Upper lobe of left lung (tissue), 6 donors: ENCODE data around the gene VSX2. TPM values are rescaled to one million over a fixed set of nuclear protein-coding genes. Genes with fewer than 3 reads are reported as not detected.

Experiments used
- ATAC-seq, 2 donors: fragments of 200-7000 bp; cut with Tn5 transposase; one replicate each; pipeline ENCODE4 v1.9.1; 2022; ENCODE audit warnings: mild to moderate bottlenecking in 2 of 2, moderate library complexity in 2 of 2; ENCODE audit not compliant: low FRiP score in 2 of 2
- DNase-seq, 2 donors: peaks; one replicate each; pipeline ENCODE4 v3.0.0-alpha.2; 2019 to 2020
- H3K27ac ChIP-seq, 4 donors: fragments of 200-600 bp; sonication (generic); one replicate each; pipeline ENCODE4 v1.5.1; 2016 to 2019
- H3K27me3 ChIP-seq, 4 donors: fragments of 200-600 bp; sonication (generic); one replicate each; pipeline ENCODE4 v1.5.1; 2017 to 2019
- H3K36me3 ChIP-seq, 4 donors: fragments of 200-600 bp; sonication (generic); one replicate each; pipeline ENCODE4 v1.5.1; 2016 to 2019
- H3K4me1 ChIP-seq, 4 donors: fragments of 200-600 bp; sonication (generic); one replicate each; pipeline ENCODE4 v1.5.1; 2018 to 2019
- H3K4me3 ChIP-seq, 4 donors: fragments of 200-600 bp; sonication (generic); one replicate each; pipeline ENCODE4 v1.5.1; 2017 to 2019; ENCODE audit warnings: mild to moderate bottlenecking in 2 of 4, moderate library complexity in 1 of 4
- H3K9me3 ChIP-seq, 4 donors: fragments of 200-600 bp; sonication (generic); one replicate each; pipeline ENCODE4 v1.5.1; 2018 to 2019
- EP300 ChIP-seq, 4 donors: sonication (generic); formaldehyde crosslinking; IDR thresholded peaks; one replicate each; pipeline ENCODE4 v1.5.1; 2017; ENCODE audit warnings: antibody characterized with exemption in 4 of 4, control low read depth in 2 of 4
- POLR2A ChIP-seq, 4 donors: fragments of 450-650 bp; IDR thresholded peaks; one replicate each; pipeline ENCODE4 v1.5.1; 2016 to 2017; ENCODE audit warnings: antibody characterized with exemption in 4 of 4, mild to moderate bottlenecking in 2 of 4
- POLR2AphosphoS5 ChIP-seq, 2 donors: sonication (generic); formaldehyde crosslinking; IDR thresholded peaks; one replicate each; pipeline ENCODE4 v1.5.1; 2017; ENCODE audit warnings: antibody characterized with exemption in 2 of 2
- whole genome bisulfite sequencing, 2 donors: methylation state at CpG; one replicate each; pipeline ENCODE4 v1.1.5; 2017 to 2018; 5-methylcytosine and 5-hydroxymethylcytosine counted together
- total RNA-seq, 6 donors: library from RNA; depleted of rRNA in 4 of 6; stranded (reverse); fragments of >200 nt in 4 of 6; gene quantifications; one replicate each; pipeline versions ENCODE4 v1.1.0 to v1.2.1, GENCODE V29; 2016 to 2021
- TF ChIP-seq, protein P1 (sequence below), 6 experiments: fragments of 450-650 bp in 4 of 6; fragments of 200-600 bp in 2 of 6; sonication (generic) in 2 of 6; IDR thresholded peaks; one replicate each; pipeline ENCODE4 v1.5.1; 2016 to 2019; ENCODE audit warnings: antibody characterized with exemption in 6 of 6
- donor health status: DM: no; HTN: no; CAD: no; lungs with moderate emphysema.
- donor health status: DM: no; HTN: yes; CAD: no; lungs with severe emphysema.

The VSX2 gene
- total RNA-seq, 6 donors from 2014 or later, result 0.30 TPM; not detected in 5

DNA sequence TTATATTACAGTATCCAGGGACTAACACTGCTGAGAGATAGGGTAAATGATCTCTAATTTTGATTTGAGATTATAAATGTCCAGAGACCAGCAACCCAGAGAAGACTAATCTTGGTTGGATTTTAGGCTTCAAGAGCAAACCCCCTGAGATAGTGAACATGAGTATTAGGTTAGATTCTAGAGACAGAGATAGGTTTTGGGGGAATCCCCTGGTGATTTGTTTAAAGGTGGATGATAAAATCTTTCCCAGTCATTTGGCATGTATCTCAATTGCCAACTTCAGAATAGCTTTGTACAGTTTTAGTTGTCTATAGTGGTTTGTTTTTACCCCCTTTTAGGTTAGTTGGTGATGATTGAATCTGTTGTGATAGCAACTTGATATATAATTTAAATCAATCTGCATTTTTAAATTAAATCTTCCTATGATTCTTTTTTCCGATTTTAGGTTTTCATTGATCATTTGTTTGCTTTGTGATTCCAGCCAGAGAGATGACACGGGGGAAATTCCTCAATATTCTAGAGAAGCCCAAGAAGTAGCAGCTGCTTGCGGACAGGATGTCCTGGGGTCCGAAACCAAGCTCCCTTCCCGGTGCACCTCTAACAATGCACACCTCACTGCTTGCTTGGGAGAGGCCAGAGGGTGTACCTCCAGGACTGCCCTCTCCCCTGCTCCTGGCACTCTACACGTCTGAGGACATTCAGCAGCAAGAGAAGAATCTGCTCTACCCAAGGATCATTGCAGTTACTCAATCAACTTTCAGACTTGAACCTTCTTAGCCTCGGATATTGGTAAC, 40.6 kb upstream of the VSX2 start:
- ATAC-seq (no peak), DNase-seq (no peak)
- TF ChIP-seq POLR2AphosphoS5 (IDR thresholded peaks at IDR 0.05) (no peak), POLR2A (IDR thresholded peaks at IDR 0.05) (no peak), EP300 (IDR thresholded peaks at IDR 0.05) (no peak)
- TF ChIP-seq, protein P1, sequence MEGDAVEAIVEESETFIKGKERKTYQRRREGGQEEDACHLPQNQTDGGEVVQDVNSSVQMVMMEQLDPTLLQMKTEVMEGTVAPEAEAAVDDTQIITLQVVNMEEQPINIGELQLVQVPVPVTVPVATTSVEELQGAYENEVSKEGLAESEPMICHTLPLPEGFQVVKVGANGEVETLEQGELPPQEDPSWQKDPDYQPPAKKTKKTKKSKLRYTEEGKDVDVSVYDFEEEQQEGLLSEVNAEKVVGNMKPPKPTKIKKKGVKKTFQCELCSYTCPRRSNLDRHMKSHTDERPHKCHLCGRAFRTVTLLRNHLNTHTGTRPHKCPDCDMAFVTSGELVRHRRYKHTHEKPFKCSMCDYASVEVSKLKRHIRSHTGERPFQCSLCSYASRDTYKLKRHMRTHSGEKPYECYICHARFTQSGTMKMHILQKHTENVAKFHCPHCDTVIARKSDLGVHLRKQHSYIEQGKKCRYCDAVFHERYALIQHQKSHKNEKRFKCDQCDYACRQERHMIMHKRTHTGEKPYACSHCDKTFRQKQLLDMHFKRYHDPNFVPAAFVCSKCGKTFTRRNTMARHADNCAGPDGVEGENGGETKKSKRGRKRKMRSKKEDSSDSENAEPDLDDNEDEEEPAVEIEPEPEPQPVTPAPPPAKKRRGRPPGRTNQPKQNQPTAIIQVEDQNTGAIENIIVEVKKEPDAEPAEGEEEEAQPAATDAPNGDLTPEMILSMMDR (IDR thresholded peaks at IDR 0.05), result no peak
- 95 to 97% methylated on average over 7 of the region's 7 CpGs for WGBS, 2 donors
- Histone ChIP-seq H3K4me1 (no peaks in the 10 kb centered on the region), H3K27ac (no peak overlapping the region), H3K36me3 (peaks cover 0 to 28% (median 6%) of the 10 kb centered on the region in 4 donors), H3K4me3 (no peak overlapping the region), H3K27me3 (no peaks in the 10 kb centered on the region), H3K9me3 (no peaks in the 10 kb centered on the region)

DNA sequence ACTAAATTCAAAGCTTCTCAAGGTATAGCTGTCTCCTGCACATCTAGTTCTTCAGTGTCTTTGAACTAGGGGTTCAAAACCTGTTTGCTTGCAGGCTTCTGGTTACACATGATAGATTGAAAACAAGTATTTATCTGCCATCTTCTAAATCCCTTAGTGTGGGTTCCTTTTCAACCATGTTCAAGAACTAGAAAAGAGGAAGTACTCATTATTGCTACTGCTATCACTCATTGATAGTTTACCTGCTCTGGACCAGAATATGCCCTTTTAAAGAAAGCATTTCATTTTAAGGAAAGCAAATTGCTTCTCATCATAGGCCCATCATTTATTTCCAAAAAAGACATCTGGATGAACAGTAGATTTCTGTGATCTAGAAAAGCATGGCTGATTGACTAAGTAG, 37.1 kb upstream of the VSX2 start:
- no peak for TF ChIP-seq POLR2A (IDR thresholded peaks at IDR 0.05)
- TF ChIP-seq POLR2AphosphoS5 (IDR thresholded peaks at IDR 0.05), result no peak
- TF ChIP-seq, protein P1 (IDR thresholded peaks at IDR 0.05), result no peak
- no peak for TF ChIP-seq EP300 (IDR thresholded peaks at IDR 0.05)
- Histone ChIP-seq H3K27ac (no peak overlapping the region), H3K4me1 (no peaks in the 10 kb centered on the region), H3K9me3 (no peaks in the 10 kb centered on the region), H3K27me3 (no peaks in the 10 kb centered on the region), H3K4me3 (no peak overlapping the region), H3K36me3 (peaks cover 0 to 29% (median 6%) of the 10 kb centered on the region in 4 donors)
- DNase-seq, result no peak
- no peak for ATAC-seq

DNA sequence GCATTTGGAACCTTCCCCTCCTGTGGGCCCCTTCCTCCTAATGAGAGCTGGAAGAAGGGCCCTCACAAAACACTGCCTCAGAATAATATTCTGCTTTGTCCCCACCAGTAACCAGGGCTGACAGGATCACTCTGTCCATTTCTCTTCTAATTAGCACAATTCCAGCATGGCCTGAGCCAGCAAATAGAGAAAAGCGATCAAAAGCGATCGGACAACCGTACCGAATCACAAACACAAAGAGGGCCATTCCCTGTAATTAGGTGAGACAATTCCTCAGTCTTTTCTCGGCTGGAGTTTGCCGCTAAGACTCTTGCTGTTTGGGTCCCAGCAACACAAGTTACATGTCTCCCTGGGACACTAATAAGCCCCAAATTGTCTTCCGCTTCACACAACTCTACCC, 35.6 kb upstream of the VSX2 start:
- DNase-seq (no peak), ATAC-seq (no peak)
- H3K4me1 ChIP-seq, result no peaks in the 10 kb centered on the region
- 96 to 98% methylated on average over 8 of the region's 8 CpGs for WGBS, 2 donors
- no peaks in the 10 kb centered on the region for H3K9me3 ChIP-seq
- H3K4me3 ChIP-seq, result no peak overlapping the region
- H3K27ac ChIP-seq, result no peak overlapping the region
- no peaks in the 10 kb centered on the region for H3K27me3 ChIP-seq
- TF ChIP-seq, protein P1 (IDR thresholded peaks at IDR 0.05), result no peak
- TF ChIP-seq POLR2AphosphoS5 (IDR thresholded peaks at IDR 0.05) (no peak), EP300 (IDR thresholded peaks at IDR 0.05) (no peak), POLR2A (IDR thresholded peaks at IDR 0.05) (no peak)
- H3K36me3 ChIP-seq, result peaks cover 0 to 28% (median 6%) of the 10 kb centered on the region in 4 donors

DNA sequence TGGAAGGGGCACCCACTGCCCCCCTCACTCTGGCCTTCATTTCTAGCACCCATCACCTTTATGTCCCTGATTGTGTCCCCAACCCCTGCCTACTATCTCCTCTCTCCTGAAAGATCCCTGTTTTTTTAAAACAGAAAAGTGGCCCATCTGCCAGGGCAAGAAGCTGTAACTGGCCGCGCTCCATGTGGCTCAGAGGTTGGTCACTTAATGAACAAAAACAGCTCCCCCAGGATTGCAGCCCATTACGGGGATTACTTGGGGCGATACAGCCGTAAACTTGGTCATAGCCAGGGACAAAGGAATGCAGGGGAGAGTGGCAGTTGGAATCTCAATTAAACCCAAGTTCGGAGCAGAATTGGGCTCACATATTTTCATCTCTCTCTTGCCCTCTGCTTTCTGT, 34.8 kb upstream of the VSX2 start:
- H3K4me3 ChIP-seq, result no peak overlapping the region
- no peak for DNase-seq
- no peaks in the 10 kb centered on the region for H3K9me3 ChIP-seq
- H3K36me3 ChIP-seq, result peaks cover 0 to 20% (median 3%) of the 10 kb centered on the region in 4 donors
- no peaks in the 10 kb centered on the region for H3K4me1 ChIP-seq
- no peak overlapping the region for H3K27ac ChIP-seq
- WGBS, 2 donors, result 89 to 98% methylated on average over 6 of the region's 6 CpGs
- TF ChIP-seq POLR2AphosphoS5 (IDR thresholded peaks at IDR 0.05), result no peak
- no peak for ATAC-seq
- no peaks in the 10 kb centered on the region for H3K27me3 ChIP-seq

DNA sequence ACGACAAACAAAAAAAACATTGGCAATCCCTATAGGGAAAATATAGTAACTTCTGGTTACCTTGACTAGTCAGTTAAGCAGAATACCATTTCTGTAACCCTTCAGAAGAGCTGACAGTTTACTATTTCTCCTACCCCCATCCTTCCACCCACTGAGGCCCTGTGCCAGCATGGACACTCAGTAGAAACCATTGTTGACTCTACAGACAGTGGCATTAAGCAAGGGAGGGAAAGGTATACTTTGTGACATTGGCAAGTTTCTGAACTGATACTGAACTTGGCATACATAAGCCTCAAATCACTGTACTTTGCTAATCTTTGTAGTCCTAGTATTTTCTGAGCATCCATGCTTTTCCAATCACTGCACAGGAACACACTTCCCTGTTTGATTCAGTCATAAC, 33.4 kb upstream of the VSX2 start:
- no peaks in the 10 kb centered on the region for H3K27me3 ChIP-seq
- no peaks in the 10 kb centered on the region for H3K9me3 ChIP-seq
- no peaks in the 10 kb centered on the region for H3K4me1 ChIP-seq
- no peak overlapping the region for H3K27ac ChIP-seq
- H3K4me3 ChIP-seq, result no peak overlapping the region
- TF ChIP-seq POLR2A (IDR thresholded peaks at IDR 0.05), result no peak
- peaks cover 0 to 15% (median 1%) of the 10 kb centered on the region in 4 donors for H3K36me3 ChIP-seq
- no peak for ATAC-seq
- no peak for DNase-seq
- WGBS, 2 donors, result 81 to 84% methylated on average over 1 of the region's 1 CpG

DNA sequence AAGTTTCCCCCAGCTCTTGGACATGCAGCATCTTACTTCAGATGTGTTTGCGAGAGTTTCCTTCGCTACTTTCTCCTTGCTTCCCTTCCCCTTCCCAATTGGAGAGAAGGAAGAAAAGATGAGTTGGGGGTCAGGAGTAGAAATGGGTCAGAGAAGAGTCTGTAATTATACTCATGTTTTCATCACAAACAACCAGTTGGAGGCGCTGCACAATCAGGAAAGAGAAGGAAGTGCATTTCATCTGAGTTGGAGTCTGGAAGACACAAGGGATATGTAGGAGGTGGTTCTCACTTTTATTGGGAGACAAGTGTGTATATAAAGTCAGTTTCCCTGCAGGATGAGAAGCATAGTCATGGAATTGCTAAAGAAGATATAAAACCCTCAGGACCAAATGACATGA, 31.3 kb upstream of the VSX2 start:
- TF ChIP-seq, protein P1 (IDR thresholded peaks at IDR 0.05), result no peak
- TF ChIP-seq POLR2A (IDR thresholded peaks at IDR 0.05), result no peak
- Histone ChIP-seq H3K27me3 (no peaks in the 10 kb centered on the region), H3K4me3 (no peak overlapping the region), H3K27ac (no peak overlapping the region), H3K36me3 (peaks cover 0 to 8% (median 1%) of the 10 kb centered on the region in 4 donors), H3K4me1 (no peaks in the 10 kb centered on the region), H3K9me3 (no peaks in the 10 kb centered on the region)
- no peak for ATAC-seq
- 75 to 76% methylated on average over 3 of the region's 3 CpGs for WGBS, 2 donors
- no peak for DNase-seq
